Measurements from ENCODE around the gene OPCML.
A peak's percentile ranks its signal among the peaks of the same experiment; 100 is the strongest.

Gene OPCML

DNA sequence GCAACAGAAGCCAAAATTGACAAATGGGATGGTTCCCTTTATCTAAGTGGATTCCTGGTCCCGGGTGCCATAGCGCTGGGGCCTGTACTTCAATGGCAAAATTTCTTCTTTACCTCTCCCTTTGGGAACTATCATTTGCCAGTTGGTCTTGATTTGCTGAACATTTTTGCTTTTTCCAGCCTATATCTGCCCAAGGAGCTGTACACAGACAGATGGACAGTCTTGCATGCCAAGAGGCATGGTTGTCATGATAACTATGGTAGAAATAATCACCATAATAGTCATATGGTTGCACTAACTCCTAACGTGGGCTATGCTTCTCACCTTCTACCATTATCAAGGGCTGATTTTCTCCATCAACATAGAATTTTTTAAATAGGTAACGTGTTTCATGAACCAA is 1030.9 kb downstream of the OPCML start:
- ATAC-seq: no peak
- DNase-seq (ENCODE audit: low spot score in 2 of 2): no peak
- Mint-ChIP-seq H3K4me3 (no peak overlapping the region), H3K27ac (no peak overlapping the region), H3K36me3 (no peaks in the 10 kb centered on the region), H3K9me3 (peaks cover 5% of the 10 kb centered on the region), H3K4me1 (no peaks in the 10 kb centered on the region)

DNA sequence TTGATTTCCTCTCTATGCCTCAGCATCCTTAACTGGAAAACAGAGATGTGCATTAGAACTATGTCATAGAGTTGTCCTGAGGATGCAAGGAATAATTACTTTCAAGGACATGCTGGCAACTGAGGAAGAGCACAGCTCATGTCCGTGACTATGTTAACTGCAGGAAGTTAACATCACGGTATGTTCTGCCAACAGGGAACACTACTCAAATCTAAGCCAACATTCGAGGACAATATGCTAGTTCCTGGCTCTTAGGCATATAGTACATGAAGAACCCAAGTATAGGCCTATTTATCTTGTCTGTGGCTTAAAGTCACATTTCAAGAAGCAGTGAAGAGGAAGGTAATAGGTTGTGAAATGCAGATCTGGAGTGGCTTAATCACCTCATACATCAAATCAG is 1032.6 kb downstream of the OPCML start:
- no peak overlapping the region for H3K27ac Mint-ChIP-seq
- peaks cover 5% of the 10 kb centered on the region for H3K9me3 Mint-ChIP-seq
- no peaks in the 10 kb centered on the region for H3K36me3 Mint-ChIP-seq
- no peak for ATAC-seq
- no peaks in the 10 kb centered on the region for H3K4me1 Mint-ChIP-seq
- H3K4me3 Mint-ChIP-seq: no peak overlapping the region
- DNase-seq (ENCODE audit: low spot score in 2 of 2): no peak

GRCh38 chr11:132496341-132496740 is 1036.0 kb downstream of the OPCML start:
- no peak overlapping the region for H3K27ac Mint-ChIP-seq
- no peaks in the 10 kb centered on the region for H3K36me3 Mint-ChIP-seq
- no peak for ATAC-seq
- no peak for DNase-seq (ENCODE audit: low spot score in 2 of 2)
- no peak overlapping the region for H3K4me3 Mint-ChIP-seq
- H3K4me1 Mint-ChIP-seq: no peaks in the 10 kb centered on the region
- H3K9me3 Mint-ChIP-seq: peaks cover 15% of the 10 kb centered on the region

GRCh38 chr11:132493801-132494200 is 1038.5 kb downstream of the OPCML start:
- H3K27ac Mint-ChIP-seq: no peak overlapping the region
- no peaks in the 10 kb centered on the region for H3K36me3 Mint-ChIP-seq
- ATAC-seq (no peak), DNase-seq (ENCODE audit: low spot score in 2 of 2) (no peak)
- H3K4me1 Mint-ChIP-seq: no peaks in the 10 kb centered on the region
- H3K9me3 Mint-ChIP-seq: peaks cover 22% of the 10 kb centered on the region
- H3K4me3 Mint-ChIP-seq: no peak overlapping the region

DNA sequence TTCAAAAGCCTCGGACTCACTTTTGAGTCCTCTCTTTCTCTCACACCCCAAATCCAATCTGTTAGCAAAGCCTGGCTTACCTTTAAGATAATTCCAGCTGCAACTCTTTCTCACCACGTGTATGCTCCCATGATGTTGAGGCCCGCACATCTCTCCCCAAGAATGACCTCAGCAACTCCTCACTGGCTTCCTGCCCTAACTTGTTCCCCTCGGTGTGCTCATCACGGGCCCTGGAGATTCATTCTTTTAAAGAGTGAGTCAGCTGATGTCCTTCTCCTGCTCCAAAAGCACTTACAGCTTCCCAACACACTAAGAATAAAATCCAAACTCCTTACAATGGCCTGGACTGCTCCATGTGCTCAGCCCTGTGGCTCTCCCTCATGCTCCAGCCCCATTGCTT is 1041.3 kb downstream of the OPCML start:
- DNase-seq (ENCODE audit: low spot score in 2 of 2): no peak
- peaks cover 25% of the 10 kb centered on the region for H3K9me3 Mint-ChIP-seq

GRCh38 chr11:132486060-132486459 is 1046.2 kb downstream of the OPCML start:
- Mint-ChIP-seq H3K4me1 (no peaks in the 10 kb centered on the region), H3K36me3 (no peaks in the 10 kb centered on the region), H3K4me3 (no peak overlapping the region), H3K27ac (no peak overlapping the region), H3K9me3 (peaks cover 16% of the 10 kb centered on the region)
- ATAC-seq (peak; percentile 72), DNase-seq (ENCODE audit: low spot score in 2 of 2) (no peak)

More for the DNA sequence above, 1041.3 kb downstream of the OPCML start:
- no peak overlapping the region for H3K27ac Mint-ChIP-seq
- H3K4me3 Mint-ChIP-seq: no peak overlapping the region
- H3K36me3 Mint-ChIP-seq: no peaks in the 10 kb centered on the region
- H3K4me1 Mint-ChIP-seq: no peaks in the 10 kb centered on the region
- ATAC-seq: no peak

DNA sequence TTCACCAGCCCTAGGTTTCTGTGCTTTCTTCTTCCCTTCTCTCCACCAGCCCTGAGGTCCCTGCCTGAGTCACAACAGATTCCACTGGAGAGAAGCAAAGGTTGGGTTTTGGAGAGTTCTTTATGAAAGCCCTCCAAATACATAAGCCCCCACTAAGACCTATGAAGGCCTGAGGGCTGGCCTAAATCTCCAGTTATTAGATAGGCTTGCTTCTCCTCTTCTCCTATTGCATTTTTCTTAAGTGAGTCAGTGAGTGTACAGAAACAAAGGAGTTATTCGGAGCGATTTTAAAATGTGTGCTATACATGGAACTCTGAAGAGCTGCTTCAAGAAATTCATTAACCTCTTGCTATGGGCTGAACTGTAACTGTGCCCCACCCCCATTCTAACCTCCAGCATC is 1057.3 kb downstream of the OPCML start:
- H3K4me1 Mint-ChIP-seq: no peaks in the 10 kb centered on the region
- peaks cover 4% of the 10 kb centered on the region for H3K9me3 Mint-ChIP-seq
- no peak for ATAC-seq
- no peak overlapping the region for H3K27ac Mint-ChIP-seq
- no peak for DNase-seq (ENCODE audit: low spot score in 2 of 2)
- H3K36me3 Mint-ChIP-seq: no peaks in the 10 kb centered on the region
- no peak overlapping the region for H3K4me3 Mint-ChIP-seq

DNA sequence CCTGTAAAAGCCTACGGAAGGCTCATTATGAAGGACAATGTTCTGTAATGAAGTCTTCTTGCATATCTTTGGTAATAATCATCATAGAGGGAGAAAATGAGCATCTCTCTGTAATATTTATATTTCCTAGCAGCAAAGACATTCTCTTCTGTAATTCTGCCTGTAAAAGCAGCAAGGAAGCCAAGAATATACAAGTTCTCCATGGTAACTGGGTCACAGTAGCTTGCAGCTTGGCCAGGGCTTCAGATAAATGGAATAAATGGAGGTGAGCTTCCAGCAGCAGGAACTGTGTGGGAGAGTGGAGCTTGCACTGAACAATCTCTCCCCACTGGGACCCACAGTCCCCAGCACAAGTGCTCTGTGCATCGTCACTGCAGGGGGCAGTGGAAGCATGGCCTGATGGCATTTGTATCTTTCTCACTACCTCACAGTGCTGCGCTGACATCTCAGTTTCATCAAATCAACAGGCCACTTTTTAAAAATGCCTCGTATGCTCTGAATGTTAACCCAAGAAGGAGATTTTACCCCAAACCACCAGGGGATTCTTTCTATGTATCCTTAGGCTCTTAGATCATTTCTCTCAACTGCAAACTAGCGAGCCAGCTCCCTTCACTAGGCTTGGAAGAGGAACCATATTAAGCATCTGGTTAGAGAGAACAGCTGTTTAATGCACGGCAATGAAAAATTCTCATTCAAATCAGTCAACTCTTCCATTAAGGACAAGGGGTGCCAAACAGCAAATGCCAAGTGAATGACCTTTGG is 1059.7 kb downstream of the OPCML start:
- DNase-seq (ENCODE audit: low spot score in 2 of 2): no peak
- no peaks in the 10 kb centered on the region for H3K4me1 Mint-ChIP-seq
- H3K9me3 Mint-ChIP-seq: no peaks in the 10 kb centered on the region
- H3K4me3 Mint-ChIP-seq: no peak overlapping the region
- H3K36me3 Mint-ChIP-seq: no peaks in the 10 kb centered on the region
- no peak for ATAC-seq
- no peak overlapping the region for H3K27ac Mint-ChIP-seq

- Mint-ChIP-seq H3K4me3 (no peak overlapping the region), H3K27ac (no peak overlapping the region), H3K4me1 (no peaks in the 10 kb centered on the region), H3K36me3 (no peaks in the 10 kb centered on the region), H3K9me3 (no peaks in the 10 kb centered on the region)
- ATAC-seq (no peak), DNase-seq (ENCODE audit: low spot score in 2 of 2) (no peak)
These were observed 1060.8 kb downstream of the OPCML start for GRCh38 chr11:132471466-132471865.

GRCh38 chr11:132466983-132467382 is 1065.3 kb downstream of the OPCML start:
- Mint-ChIP-seq H3K9me3 (no peaks in the 10 kb centered on the region), H3K4me3 (no peak overlapping the region), H3K36me3 (no peaks in the 10 kb centered on the region), H3K4me1 (no peaks in the 10 kb centered on the region), H3K27ac (no peak overlapping the region)
- ATAC-seq (no peak), DNase-seq (ENCODE audit: low spot score in 2 of 2) (no peak)

- DNase-seq (ENCODE audit: low spot score in 2 of 2): no peak
- Mint-ChIP-seq H3K9me3 (peaks cover 4% of the 10 kb centered on the region), H3K4me1 (no peaks in the 10 kb centered on the region), H3K27ac (no peak overlapping the region), H3K36me3 (no peaks in the 10 kb centered on the region), H3K4me3 (no peak overlapping the region)
- no peak for ATAC-seq
These were observed 1067.4 kb downstream of the OPCML start for GRCh38 chr11:132464939-132465338.

GRCh38 chr11:132464003-132464342 is 1068.3 kb downstream of the OPCML start:
- no peak for ATAC-seq
- Mint-ChIP-seq H3K4me3 (no peak overlapping the region), H3K9me3 (peaks cover 4% of the 10 kb centered on the region), H3K27ac (no peak overlapping the region), H3K36me3 (no peaks in the 10 kb centered on the region), H3K4me1 (no peaks in the 10 kb centered on the region)
- no peak for DNase-seq (ENCODE audit: low spot score in 2 of 2)

DNA sequence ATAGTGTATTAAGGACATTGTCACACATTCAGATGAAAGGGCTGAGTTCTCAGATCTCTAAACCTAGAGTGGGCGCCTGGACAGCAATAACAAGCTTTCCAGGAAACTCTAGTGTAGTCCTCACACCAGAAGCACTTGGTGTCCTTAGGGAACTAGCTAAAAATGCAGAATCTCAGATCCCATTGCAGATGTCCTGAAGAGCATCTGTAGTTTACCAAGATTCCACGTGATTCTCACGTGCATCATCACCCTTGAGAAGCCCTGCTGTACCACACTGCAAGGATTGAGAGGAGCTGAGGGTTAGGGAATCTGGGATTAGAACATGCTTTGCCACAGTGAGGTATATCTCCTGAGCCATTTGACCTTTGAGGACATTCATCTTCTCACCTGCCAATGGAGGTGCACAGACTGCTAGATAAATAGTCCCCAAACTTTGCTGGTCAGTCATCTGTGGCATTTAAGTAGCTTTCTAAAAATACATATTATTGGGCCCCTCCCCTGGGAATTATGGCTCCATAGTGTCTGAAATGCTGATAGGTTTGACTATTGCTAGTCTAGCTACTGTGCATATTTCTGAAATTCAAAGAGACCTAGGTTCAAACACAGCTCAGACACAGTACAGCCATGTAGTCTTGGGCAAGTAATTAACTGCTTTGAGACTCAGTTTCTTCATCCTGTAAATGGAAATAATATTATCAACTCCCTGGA is 1068.9 kb downstream of the OPCML start:
- Mint-ChIP-seq H3K9me3 (peaks cover 4% of the 10 kb centered on the region), H3K27ac (no peak overlapping the region), H3K4me3 (no peak overlapping the region), H3K36me3 (no peaks in the 10 kb centered on the region), H3K4me1 (no peaks in the 10 kb centered on the region)
- DNase-seq (ENCODE audit: low spot score in 2 of 2) (no peak), ATAC-seq (no peak)

GRCh38 chr11:132459736-132460135 is 1072.6 kb downstream of the OPCML start:
- H3K4me1 Mint-ChIP-seq: no peaks in the 10 kb centered on the region
- DNase-seq (ENCODE audit: low spot score in 2 of 2) (no peak), ATAC-seq (no peak)
- H3K36me3 Mint-ChIP-seq: no peaks in the 10 kb centered on the region
- no peak overlapping the region for H3K27ac Mint-ChIP-seq
- no peak overlapping the region for H3K4me3 Mint-ChIP-seq
- peaks cover 4% of the 10 kb centered on the region for H3K9me3 Mint-ChIP-seq

DNA sequence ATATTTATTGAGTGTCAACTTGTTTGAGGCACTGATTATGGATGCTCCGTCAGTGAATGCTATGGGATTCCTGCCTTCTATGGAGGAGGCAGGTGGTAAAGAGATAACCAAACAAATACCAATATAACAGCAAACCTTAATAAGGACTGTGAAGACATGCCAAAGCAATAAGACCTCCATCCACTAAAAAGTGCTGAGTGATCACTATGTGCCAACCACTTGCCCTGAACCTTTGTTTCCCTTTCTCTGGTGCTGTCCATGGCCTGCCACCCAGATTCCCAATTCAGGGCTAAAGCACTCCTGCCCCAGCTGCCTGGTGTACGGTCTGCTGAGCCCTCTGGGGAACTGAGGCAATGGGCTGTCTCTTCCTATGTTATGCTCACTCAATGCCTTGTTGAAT is 1074.9 kb downstream of the OPCML start:
- peaks cover 6% of the 10 kb centered on the region for H3K9me3 Mint-ChIP-seq
- H3K4me1 Mint-ChIP-seq: no peaks in the 10 kb centered on the region
- no peaks in the 10 kb centered on the region for H3K36me3 Mint-ChIP-seq
- no peak overlapping the region for H3K27ac Mint-ChIP-seq
- no peak overlapping the region for H3K4me3 Mint-ChIP-seq
- no peak for DNase-seq (ENCODE audit: low spot score in 2 of 2)
- ATAC-seq: no peak

- DNase-seq (ENCODE audit: low spot score in 2 of 2): no peak
- Mint-ChIP-seq H3K27ac (no peak overlapping the region), H3K4me3 (no peak overlapping the region), H3K9me3 (peaks cover 7% of the 10 kb centered on the region), H3K36me3 (no peaks in the 10 kb centered on the region), H3K4me1 (no peaks in the 10 kb centered on the region)
- no peak for ATAC-seq
These were observed 1075.5 kb downstream of the OPCML start for GRCh38 chr11:132456751-132457328.

Measured in stimulated activated effector memory CD8-positive, alpha-beta T cell treated with anti-CD3 and anti-CD28 coated beads, Interleukin-12 subunit alpha, Interleukin-12 subunit beta, amount 100 ng/mL, for 72 hours (primary cell).